HT1080 (cell line): Measurements from ENCODE around the gene KDM3B. TPM values are rescaled to one million over a fixed set of nuclear protein-coding genes. Genes with fewer than 3 reads are reported as not detected.
"Not testable (repeated sequence)": the region's sequence is repeated elsewhere in the genome, so short reads cannot be mapped to it uniquely, and the experiment has no call there.

Experiments
- DNase-seq: peaks from one replicate; pipeline ENCODE4 v3.0.0-alpha.2; 2015; ENCODE audit warnings: low read depth
- polyA plus RNA-seq, 2 experiments: library from polyadenylated mRNA; depleted of rRNA; stranded (reverse); fragments of >200 nt; gene quantifications; 2 replicates each; pipeline ENCODE4 v1.2.3, GENCODE V29; 2015
- total RNA-seq: library from RNA; depleted of rRNA; stranded (reverse); fragments of >200 nt; shearing (Covaris generic); gene quantifications from 2 replicates; pipeline ENCODE4 v1.2.3, GENCODE V29; 2014; rRNA removed

Gene KDM3B
- 37.4 and 39.7 TPM in 2 replicates for total RNA-seq
- polyA plus RNA-seq (2015; cell fraction: cytosol; rRNA removed), result 25.6 and 32.6 TPM in 2 replicates
- polyA plus RNA-seq (2015; cell fraction: nucleus; rRNA removed), result 63.5 and 70.8 TPM in 2 replicates

DNA sequence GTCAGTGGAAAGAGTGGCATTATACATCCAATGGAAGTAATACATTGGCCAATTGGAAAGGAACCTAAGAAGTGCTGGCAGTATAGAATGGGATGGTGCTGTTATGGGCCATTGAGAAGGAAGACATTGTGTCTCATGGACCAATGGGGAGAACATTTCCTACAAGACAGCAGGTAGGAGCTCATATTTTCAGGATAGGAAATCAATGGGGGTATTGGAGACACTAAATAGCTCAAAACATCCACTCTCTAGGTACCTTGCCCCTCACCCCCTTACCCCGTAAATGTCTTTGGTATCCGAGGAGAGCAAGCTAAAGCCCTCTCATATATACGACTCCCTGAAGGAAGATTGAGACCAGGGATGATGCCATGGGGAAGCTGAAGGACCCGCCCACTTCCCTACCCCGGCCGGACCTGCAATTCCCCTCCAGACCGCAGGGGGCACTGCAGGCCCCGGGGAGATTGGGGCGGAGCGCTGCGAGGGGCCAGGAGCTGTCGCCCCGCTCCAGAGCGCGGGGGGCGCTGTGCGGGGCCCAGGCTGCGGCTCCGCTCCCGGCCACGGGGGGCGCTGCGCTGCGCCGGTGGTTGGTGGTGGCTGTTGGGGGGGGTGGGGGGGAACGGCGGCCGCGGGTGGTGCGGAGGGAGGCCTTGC is at the start of gene KDM3B:
Gene KDM3B, plus strand, starts transcription at position 615 of the 651 bp plus-strand sequence. CDS start 111 bp downstream, outside the sequence.
- peak; percentile 85 for DNase-seq

DNA sequence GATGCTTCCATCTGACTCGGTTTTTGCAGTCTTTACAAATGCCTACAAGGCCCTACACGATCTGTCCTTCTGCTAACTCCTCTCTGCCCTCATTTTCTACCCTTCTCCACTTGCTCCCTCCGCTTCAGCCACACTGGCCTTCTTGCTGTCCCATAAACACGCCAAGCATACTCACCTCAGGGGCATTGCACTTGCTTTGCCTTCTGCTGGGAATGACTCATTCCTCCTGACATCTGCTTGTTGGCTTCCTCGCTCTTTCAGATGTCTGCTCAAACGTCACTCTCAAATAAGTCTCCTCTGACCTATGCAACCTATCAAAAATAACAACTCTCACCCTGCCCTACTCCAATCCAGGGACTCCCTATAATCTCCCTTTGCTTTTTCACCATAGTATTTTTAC is 49.1 kb upstream of the KDM3B start:
- peak; percentile 59 for DNase-seq

DNA sequence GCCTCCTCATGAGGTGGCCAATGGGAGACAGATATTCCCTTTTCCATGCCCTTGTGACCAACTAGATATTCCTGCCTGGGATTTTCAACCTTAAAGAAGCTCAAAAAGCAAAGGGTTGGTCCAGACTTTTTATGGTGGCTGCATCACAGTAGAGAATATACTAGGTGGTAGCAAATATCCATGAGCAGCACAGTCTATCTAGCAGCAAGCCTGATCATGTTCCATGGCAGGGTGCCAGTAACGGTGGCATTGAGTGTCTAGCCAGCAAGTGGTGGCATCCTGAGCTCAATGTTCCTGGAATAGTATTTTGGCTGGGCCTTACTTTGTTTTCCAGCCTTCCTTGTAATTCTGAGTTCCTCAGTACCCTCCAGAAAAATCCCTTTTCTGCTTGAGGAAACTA is 46.7 kb upstream of the KDM3B start:
- no peak for DNase-seq

- no peak for DNase-seq
Measured at GRCh38 chr5:138315751-138316278, 36.7 kb upstream of the KDM3B start.

DNA sequence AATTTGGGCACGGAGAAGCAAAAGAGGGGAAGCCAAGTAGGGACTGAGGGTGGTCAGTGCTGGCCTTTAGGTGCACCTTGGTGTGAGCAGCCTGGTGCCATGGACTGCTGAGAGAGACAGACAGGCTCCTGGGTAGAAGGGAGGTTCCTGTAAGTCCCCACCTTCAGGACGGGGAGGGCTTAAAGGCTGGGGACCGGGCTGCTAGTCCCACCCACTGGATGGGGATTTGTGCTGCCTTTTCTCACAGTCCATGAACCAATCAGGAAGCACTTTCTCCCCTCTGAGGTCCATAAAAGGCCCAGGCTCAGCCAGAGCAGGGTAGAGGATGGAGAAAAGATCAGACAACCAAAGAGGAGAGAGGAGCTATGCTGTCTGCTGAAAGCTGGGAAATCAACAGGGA is 36.1 kb upstream of the KDM3B start:
- no peak for DNase-seq

GRCh38 chr5:138318211-138318610 is 34.3 kb upstream of the KDM3B start:
- not testable (repeated sequence) for DNase-seq

DNA sequence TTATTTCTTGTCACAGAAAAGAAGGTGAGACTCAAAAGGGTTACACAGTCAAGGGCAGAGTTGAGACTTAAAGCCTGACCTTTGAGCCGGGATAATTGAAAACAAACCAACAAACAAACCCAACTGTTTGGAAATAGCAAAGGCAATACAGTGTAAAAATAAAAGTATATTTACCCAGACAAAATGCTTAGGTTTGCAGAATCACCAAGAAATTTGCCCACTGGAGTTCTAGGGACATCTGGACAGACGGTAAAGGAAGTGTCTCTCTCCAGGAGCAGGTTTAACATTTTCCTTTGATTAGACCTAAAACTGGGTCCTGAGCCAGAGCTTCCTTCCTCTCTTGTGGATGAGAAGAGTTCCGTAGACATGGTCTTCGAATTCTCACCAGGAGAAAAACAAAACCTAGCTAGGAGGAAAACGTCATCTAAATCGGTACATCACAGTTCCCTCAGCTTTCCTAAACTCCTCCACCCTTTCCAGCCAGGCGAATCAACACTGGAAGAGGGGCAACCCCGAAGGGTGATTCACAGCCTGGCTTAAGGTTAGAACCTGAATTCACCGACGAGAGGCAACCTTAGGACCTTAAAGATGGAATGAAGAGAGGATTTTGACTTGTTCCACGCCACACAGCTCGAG is 21.6 kb upstream of the KDM3B start:
- peak; percentile 26 for DNase-seq

DNA sequence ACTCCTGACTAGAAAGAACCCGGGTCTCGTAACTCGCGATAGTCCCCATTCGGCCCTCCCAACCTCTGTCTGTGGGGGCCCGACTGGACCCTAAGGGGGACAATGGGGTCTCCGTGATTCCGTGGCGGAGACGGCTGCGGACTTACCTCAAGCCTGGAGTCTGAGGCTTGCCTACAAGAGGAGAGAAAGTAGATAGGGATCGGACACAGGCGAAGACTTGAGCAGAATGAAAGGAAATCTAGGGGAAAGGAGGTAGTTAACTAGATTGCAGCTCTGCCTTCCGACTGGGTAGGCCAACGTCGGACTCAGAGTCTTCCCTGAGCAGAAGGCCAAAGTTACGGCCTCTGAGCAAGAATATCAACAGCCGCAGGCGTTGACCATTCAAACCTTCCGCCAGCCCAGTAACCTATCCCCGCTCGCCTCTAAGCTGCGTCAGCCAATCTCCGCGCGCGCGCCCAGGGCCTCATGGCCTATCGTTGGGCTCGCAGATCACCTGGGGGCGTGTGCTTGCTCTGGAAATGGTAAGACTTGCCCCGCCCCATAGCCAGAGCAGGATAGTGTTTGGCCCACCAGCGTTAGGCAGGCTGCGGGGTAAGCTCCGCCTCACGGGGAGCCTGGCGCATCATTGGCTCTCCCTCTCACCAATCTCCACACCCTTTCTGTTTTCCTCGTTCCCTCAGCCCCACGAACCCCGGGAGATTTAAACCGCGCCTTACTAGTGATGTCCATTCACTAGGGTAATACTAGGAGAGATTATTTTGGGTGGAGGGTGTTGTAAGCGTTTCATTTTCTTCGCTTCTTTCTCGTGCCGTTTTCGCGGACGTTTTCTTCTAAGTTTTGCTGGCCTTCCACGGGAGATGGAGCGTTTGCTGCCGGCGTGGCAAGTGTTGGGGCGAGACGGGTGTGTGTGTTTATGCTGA is 20.8 kb upstream of the KDM3B start, which contains the start of gene CDC25C:
Gene CDC25C, minus strand, starts transcription at position 356 of the 920 bp plus-strand sequence. CDS start 624 bp downstream, outside the sequence.
- peak; percentile 100 for DNase-seq

DNA sequence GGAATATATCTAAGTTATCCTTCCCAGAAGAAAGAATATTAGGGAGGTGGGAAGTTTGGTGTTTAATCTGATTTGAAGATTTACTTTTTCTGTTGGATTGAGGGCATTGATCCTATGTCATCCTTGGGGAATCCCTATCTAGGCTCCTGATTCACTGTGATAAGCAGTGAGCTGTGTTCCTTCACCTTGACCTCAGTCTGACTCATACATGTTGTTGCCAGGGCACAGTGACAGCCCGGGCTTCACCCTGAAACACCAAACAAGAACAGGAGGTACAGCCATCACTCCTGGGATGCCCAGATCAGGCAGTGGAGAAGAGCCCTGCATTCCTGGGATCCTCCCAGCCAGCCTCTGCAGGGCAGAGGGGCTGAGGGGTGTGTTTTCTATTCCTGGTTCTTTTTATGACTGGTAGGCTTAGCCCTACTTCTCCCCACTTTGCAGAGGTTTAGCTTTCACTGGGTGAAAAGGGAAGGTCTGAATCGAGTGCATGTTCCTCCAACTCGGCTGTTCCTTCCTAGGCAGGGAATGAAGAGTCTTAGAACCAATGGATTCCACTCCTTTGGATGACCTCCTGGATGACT is 17.5 kb upstream of the KDM3B start:
- peak; percentile 40 for DNase-seq

GRCh38 chr5:138336952-138337684 is 15.4 kb upstream of the KDM3B start:
- no peak for DNase-seq

DNA sequence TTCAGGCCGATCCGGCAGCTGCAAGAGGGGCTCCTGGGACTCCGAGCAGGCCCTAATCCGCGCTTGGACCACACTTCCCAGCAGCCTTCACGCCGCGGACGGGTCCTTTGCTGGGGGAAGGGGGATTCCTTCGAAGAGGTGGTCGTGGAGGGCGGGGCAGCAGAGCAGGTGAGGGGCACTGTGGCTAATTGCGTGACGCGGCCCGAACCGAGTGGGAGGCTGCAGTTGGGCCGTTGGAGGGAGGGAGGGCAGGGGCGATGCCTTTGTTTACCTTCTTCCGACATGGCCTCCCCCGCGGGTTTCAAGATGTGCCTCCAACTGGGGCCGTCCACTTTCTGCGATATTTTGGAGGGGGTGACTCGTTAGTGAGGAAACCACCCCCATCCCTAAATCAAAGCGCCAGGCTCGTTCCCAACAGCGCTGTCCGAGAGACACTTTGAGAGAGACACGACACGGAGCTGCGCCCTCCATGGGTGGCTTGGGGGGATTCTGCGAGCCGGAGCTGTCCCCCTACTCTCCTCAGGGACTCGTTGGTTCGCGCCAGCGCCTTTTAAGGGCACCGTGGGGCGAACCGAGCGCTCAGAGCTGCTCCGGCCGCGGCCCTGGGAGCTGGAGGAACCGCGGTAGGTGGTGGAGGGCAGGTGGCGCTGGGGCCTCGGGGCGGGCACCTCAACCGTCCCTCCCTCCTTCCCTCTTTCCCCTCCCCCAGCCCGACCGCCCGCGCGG is 14.6 kb upstream of the KDM3B start, which contains the start of gene FAM53C:
Gene FAM53C, plus strand, starts transcription at position 582 of the 726 bp plus-strand sequence. CDS start 3,070 bp downstream, outside the sequence.
- DNase-seq, result peak; percentile 84

DNA sequence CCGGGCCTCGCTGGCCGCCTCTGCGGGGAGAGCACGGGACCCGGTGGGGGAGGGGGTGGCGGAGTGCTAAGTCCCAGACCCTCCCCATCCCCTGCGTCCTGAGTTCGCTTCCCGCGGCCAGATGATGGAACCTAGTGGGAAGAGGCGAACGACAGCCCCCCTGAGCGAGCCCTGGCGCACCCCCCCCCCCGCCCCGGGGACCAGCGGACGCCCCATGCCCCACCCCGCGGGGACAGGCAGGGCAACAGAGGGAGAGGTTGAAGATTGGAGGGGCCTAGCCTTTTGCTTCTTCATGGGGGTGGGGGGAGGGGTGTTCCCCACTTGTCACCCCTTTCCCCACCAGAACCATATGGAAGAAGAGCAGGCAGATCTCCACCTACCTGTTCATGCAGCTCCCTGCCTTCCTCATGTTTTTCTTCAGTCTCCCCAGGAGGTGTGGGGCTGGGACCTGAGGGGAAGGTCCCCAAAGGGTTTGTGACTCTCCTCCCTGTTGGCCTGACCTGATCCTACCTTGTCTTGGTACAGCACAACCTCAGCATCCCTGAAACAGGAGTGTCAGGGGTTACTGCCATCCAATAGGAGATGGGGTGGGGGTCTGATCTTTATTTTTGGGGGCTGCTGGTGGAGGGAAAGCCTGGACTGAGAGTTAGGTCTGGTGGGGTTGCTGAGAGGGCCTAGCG is 13.9 kb upstream of the KDM3B start:
- DNase-seq, result no peak

- DNase-seq, result no peak
Measured at GRCh38 chr5:138339091-138339456, 13.4 kb upstream of the KDM3B start.

GRCh38 chr5:138339464-138339863 is 13.0 kb upstream of the KDM3B start:
- DNase-seq, result no peak

DNA sequence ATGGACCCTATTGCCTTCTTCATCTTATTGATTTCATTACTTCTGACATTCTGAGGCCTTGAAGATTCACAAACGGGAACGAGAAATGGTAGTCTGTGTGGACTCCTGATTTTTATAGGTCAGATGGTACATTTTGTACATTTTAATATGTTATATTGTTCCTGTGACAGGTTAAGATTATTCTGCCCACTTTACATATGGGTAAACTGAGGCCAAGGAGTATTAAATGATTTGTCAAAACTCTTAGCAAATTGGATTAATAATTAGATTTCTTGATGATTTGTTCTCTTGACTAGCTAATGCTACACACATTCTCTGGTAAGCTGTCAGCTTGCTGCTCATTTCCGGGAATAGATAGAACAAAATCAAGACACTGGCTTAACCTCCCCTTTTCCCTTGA is 12.5 kb upstream of the KDM3B start:
- DNase-seq, result no peak

DNA sequence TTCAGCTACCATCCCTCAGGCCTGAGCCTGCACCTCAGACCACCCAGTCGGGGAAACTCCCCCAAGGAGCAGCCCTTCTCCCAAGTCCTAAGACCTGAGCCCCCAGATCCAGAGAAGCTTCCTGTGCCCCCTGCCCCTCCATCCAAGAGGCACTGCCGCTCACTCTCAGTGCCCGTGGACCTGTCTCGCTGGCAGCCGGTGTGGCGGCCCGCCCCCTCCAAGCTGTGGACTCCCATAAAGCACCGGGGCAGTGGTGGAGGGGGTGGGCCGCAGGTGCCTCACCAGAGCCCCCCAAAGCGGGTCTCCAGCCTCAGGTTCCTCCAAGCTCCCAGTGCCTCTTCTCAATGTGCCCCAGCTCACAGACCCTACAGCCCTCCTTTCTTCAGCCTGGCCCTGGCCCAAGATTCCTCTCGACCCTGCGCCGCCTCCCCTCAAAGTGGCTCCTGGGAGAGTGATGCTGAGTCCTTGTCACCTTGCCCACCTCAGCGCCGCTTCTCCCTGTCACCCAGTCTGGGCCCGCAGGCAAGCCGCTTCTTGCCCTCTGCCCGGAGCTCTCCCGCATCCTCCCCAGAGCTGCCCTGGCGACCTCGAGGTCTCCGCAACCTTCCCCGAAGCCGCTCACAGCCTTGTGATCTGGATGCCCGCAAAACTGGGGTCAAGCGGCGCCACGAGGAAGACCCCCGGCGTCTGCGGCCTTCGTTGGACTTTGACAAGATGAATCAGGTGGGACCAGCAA is 7.4 kb upstream of the KDM3B start:
- DNase-seq, result no peak

DNA sequence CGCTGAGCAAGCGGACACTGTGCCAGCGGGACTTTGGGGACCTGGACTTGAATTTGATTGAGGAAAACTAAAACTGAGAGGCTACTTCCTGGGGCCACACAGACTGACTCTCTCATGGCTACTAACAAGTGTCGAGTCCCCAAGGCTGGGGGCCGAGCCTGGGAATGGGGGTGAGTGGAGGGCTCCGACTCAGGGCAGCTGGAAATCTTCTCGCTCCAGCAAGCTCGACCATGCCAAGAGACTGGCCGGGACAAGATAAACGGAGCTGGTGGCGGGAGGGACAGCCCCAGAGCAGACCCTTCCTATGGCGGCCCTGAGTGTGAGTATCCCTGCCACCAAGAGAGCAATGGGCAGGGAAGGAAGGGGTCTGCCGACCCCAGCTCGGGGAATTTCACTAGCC is 5.6 kb upstream of the KDM3B start:
- no peak for DNase-seq

DNA sequence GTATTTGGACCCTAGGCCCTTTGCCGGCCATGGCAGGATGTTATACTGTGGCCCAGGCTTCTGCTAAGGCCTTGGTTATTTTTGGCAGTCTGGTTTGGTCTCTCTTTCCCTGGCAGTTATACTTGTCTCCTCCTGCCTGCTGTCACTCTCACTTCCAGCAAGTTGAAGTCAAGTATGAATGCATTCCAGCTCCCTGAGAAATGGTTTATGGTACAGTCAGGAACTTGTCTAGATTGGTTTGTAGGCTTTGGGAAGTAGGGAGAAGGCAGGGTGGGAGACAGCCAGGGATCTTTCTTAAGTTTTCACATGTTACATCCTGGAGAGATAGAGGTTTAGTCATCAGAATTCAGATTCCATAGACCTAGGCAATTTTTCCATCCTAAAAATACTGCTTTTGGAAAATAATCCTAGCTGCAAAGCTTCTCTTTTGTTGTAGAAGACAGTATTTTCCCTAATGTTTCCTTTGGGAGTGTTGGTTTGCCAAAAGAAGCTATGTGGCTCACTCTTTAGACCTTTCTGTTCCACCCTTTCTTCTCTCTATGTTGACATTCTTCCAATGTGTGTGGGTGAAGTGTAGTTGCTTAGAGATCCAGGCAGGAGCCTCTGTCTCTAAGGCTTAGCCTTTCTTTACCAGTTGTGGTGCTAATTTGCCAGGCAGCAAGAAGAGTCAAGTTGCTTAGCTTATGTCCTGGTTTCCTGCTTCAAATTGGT is 2.5 kb upstream of the KDM3B start:
- no peak for DNase-seq
